K562 (cell line): ENCODE measurements around the gene ITGA11. TPM values are rescaled to one million over a fixed set of nuclear protein-coding genes. Genes with fewer than 3 reads are reported as not detected.

Source experiments
- ATAC-seq: fragments of 200-7000 bp; cut with Tn5 transposase; 3 replicates; pipeline ENCODE4 v1.9.1; 2020; ENCODE audit warnings: moderate library complexity
- BruUV-seq: library from RNA; stranded (reverse); fragments of 400-500 nt; replicated peaks from 2 replicates; lab custom pipeline; 2021; lab: Mats Ljungman, UMichigan
- CTCF ChIA-PET: fragments of 300-600 bp; formaldehyde crosslinking; extraction: SDS; loops from one replicate; lab custom pipeline; 2021; ENCODE audit warnings: low intra/inter-chr PET ratio; lab: Yijun Ruan, JAX
- POLR2A ChIA-PET: fragments of 300-600, 350-650 bp; sonication (Branson Sonifier 250); formaldehyde crosslinking; extraction: SDS; loops from one replicate; lab custom pipeline; 2021; ENCODE audit warnings: antibody characterized with exemption, inconsistent platforms; lab: Yijun Ruan, JAX
- DNase-seq, 4 experiments: peaks; one replicate each; pipeline versions ENCODE4 v3.0.0 to v3.0.0-alpha.2; 2011 to 2018; ENCODE audit warnings: low spot score in 3 of 4, mixed read lengths in 3 of 4; ENCODE audit errors: extremely low read depth in 1 of 4
- FAIRE-seq: peaks from 2 replicates; lab custom pipeline; 2011; peaks lifted over from hg19 to GRCh38; lab: Jason Lieb, UNC
- H2AFZ ChIP-seq: 2 replicates; pipeline ENCODE4 v1.6.0; 2011; ENCODE audit warnings: low read depth, low read length, control low read depth, inconsistent platforms
- H3K27ac ChIP-seq: fragments of 200-600 bp; 3 replicates; pipeline ENCODE4 v1.8.0; 2011; ENCODE audit warnings: low read depth, mild to moderate bottlenecking, control low read depth, inconsistent platforms, low read length, moderate library complexity, mixed read lengths; ENCODE audit errors: extremely low read depth
- H3K27me3 ChIP-seq, 2 experiments: fragments of 300-600 bp in 1 of 2; 2 replicates in 1 of 2; 3 replicates in 1 of 2; pipeline versions ENCODE4 v1.6.0 to v1.8.0; 2011; ENCODE audit warnings: inconsistent platforms in 2 of 2, low read length in 2 of 2, mild to moderate bottlenecking in 1 of 2, mixed read lengths in 1 of 2, moderate library complexity in 1 of 2; ENCODE audit not compliant: control insufficient read depth in 2 of 2, insufficient read depth in 2 of 2
- H3K36me3 ChIP-seq: fragments of 300-600 bp; 3 replicates; pipeline ENCODE4 v1.8.0; 2011; ENCODE audit warnings: mild to moderate bottlenecking, low read length, inconsistent platforms; ENCODE audit not compliant: control insufficient read depth, insufficient read depth
- H3K4me1 ChIP-seq, 2 experiments: fragments of 200-600 bp in 1 of 2; replicated peaks in 1 of 2; 2 replicates in 1 of 2; 3 replicates in 1 of 2; pipeline versions ENCODE4 v1.5.1 to v1.8.0; 2011; ENCODE audit warnings: inconsistent platforms in 2 of 2, low read length in 2 of 2, mild to moderate bottlenecking in 1 of 2, mixed read lengths in 1 of 2, moderate library complexity in 1 of 2; ENCODE audit not compliant: control insufficient read depth in 2 of 2, insufficient read depth in 2 of 2
- H3K4me2 ChIP-seq: 2 replicates; pipeline ENCODE4 v1.6.1; 2011; ENCODE audit warnings: low read length, control low read depth, inconsistent platforms, mixed read lengths; ENCODE audit not compliant: insufficient read depth
- H3K4me3 ChIP-seq: fragments of 200-600 bp; sonication (generic), shearing (Covaris generic); 2 replicates; pipeline ENCODE4 v1.5.1; 2016; ENCODE audit warnings: control low read depth, inconsistent platforms
- H3K79me2 ChIP-seq: fragments of 200-600 bp; 3 replicates; pipeline ENCODE4 v1.8.0; 2011; ENCODE audit warnings: low read length, inconsistent platforms; ENCODE audit not compliant: control insufficient read depth, insufficient read depth
- H3K9ac ChIP-seq, 2 experiments: 2 replicates each; pipeline versions ENCODE4 v1.6.0 to v1.6.1; 2011; ENCODE audit warnings: low read depth in 2 of 2, low read length in 2 of 2, control low read depth in 1 of 2, inconsistent platforms in 1 of 2, mild to moderate bottlenecking in 1 of 2, mixed read lengths in 1 of 2; ENCODE audit not compliant: insufficient read depth in 1 of 2
- H3K9me1 ChIP-seq: one replicate; pipeline ENCODE4 v1.6.0; 2011; ENCODE audit warnings: inconsistent platforms, mild to moderate bottlenecking, low read length, moderate library complexity; ENCODE audit not compliant: control insufficient read depth, insufficient read depth
- H3K9me3 ChIP-seq: replicated peaks from 2 replicates; pipeline ENCODE4 v1.5.1; 2011; ENCODE audit warnings: low read depth, low read length, inconsistent platforms; ENCODE audit not compliant: control insufficient read depth, insufficient read depth
- H4K20me1 ChIP-seq: replicated peaks from 2 replicates; pipeline ENCODE4 v1.6.1; 2011; ENCODE audit warnings: low read length, inconsistent platforms, mixed read lengths; ENCODE audit not compliant: control insufficient read depth, insufficient read depth
- ARHGAP35 ChIP-seq: fragments of 450-650 bp; IDR thresholded peaks from 2 replicates; pipeline ENCODE4 v1.6.1; 2018; ENCODE audit not compliant: partially characterized antibody
- FOXM1 ChIP-seq, 2 experiments: fragments of 450-650 bp in 1 of 2; sonication (generic) in 1 of 2; formaldehyde crosslinking in 1 of 2; IDR thresholded peaks; 2 replicates each; pipeline versions ENCODE4 v1.6.1 to v1.9.0; 2017 to 2022; ENCODE audit warnings: low read depth in 2 of 2, mild to moderate bottlenecking in 2 of 2, missing genetic modification reagents in 1 of 2, moderate library complexity in 1 of 2
- HEY1 ChIP-seq: fragments of 250-450 bp; sonication (Bioruptor Pico); IDR thresholded peaks from 2 replicates; pipeline ENCODE4 v1.5.0; 2020; ENCODE audit warnings: mild to moderate bottlenecking, moderate library complexity, borderline replicate concordance
- KDM1A ChIP-seq, 2 experiments: fragments of 450-650 bp; IDR thresholded peaks; 2 replicates each; pipeline ENCODE4 v1.6.1; 2016; ENCODE audit warnings: mild to moderate bottlenecking in 2 of 2
- MAZ ChIP-seq, 2 experiments: fragments of 450-650 bp in 1 of 2; sonication (generic) in 1 of 2; formaldehyde crosslinking; IDR thresholded peaks in 1 of 2; conservative IDR thresholded peaks in 1 of 2; 2 replicates each; pipeline versions ENCODE4 v1.4.0 to v1.5.0; 2020; ENCODE audit warnings: mild to moderate bottlenecking in 1 of 2, missing genetic modification reagents in 1 of 2
- NR2C1 ChIP-seq, 2 experiments: fragments of 450-650 bp; IDR thresholded peaks; 2 replicates each; pipeline ENCODE4 v1.6.1; 2017; ENCODE audit warnings: mild to moderate bottlenecking in 2 of 2, antibody characterized with exemption in 1 of 2, inconsistent platforms in 1 of 2, missing compliant biosample characterization in 1 of 2, missing genetic modification characterization in 1 of 2
- RBM25 ChIP-seq: fragments of 200-400 bp; formaldehyde crosslinking; IDR thresholded peaks from 2 replicates; pipeline ENCODE4 v1.6.1; 2018; ENCODE audit warnings: low read length, low read depth, moderate library complexity; ENCODE audit not compliant: severe bottlenecking
- SPI1 ChIP-seq: IDR thresholded peaks from 2 replicates; pipeline ENCODE4 v1.6.1; 2011; ENCODE audit warnings: low read depth, low read length, control low read depth, borderline replicate concordance
- SRSF3 ChIP-seq: fragments of 200-400 bp; formaldehyde crosslinking; IDR thresholded peaks from 2 replicates; pipeline ENCODE4 v1.6.1; 2016; ENCODE audit warnings: mild to moderate bottlenecking, low read length, moderate library complexity; ENCODE audit not compliant: insufficient read depth
- TOE1 ChIP-seq, 2 experiments: fragments of 450-650 bp in 1 of 2; sonication (generic) in 1 of 2; formaldehyde crosslinking in 1 of 2; IDR thresholded peaks; 2 replicates each; pipeline versions ENCODE4 v1.7.1 to v1.8.0; 2016 to 2022; ENCODE audit warnings: borderline replicate concordance in 2 of 2, mild to moderate bottlenecking in 2 of 2, antibody characterized with exemption in 1 of 2, inconsistent platforms in 1 of 2, low read depth in 1 of 2, missing genetic modification reagents in 1 of 2, moderate library complexity in 1 of 2
- ZBTB11 ChIP-seq, 3 experiments: fragments of 200-800 bp in 1 of 3; fragments of 250-450 bp in 1 of 3; fragments of 450-650 bp in 1 of 3; sonication (Bioruptor Pico) in 1 of 3; sonication (Bioruptor generic) in 1 of 3; formaldehyde crosslinking in 1 of 3; IDR thresholded peaks; 2 replicates each; pipeline versions ENCODE4 v1.6.1 to v1.8.0; 2016 to 2022; ENCODE audit warnings: mild to moderate bottlenecking in 2 of 3, missing genetic modification characterization in 2 of 3, missing compliant biosample characterization in 1 of 3, moderate library complexity in 1 of 3
- ZFP36 ChIP-seq: fragments of 150-350 bp; IDR thresholded peaks from 2 replicates; pipeline ENCODE4 v1.6.1; 2018; ENCODE audit warnings: low read length, low read depth; ENCODE audit not compliant: partially characterized antibody
- ZKSCAN1 ChIP-seq: fragments of 150-350 bp; IDR thresholded peaks from 2 replicates; pipeline ENCODE4 v1.6.1; 2016; ENCODE audit warnings: low read depth, low read length
- ZNF436 ChIP-seq: fragments of 250-450, 450-650 bp; sonication (Bioruptor Pico); formaldehyde crosslinking; IDR thresholded peaks from 2 replicates; pipeline ENCODE4 v1.7.0; 2020; ENCODE audit warnings: mild to moderate bottlenecking
- WGBS: fragments of 100-300 bp; shearing (Covaris generic); methylation state at CpG from one replicate; pipeline ENCODE4 v1.1.6; 2016; ENCODE audit warnings: low coverage, mixed read lengths; ENCODE audit not compliant: insufficient coverage; ENCODE audit errors: missing lambda C conversion rate; 5-methylcytosine and 5-hydroxymethylcytosine counted together
- in situ Hi-C: fragments of 300-500 bp; cut with MboI; formaldehyde crosslinking; loops from 4 replicates; pipeline ENCODE4 v1.15.0; 2018; ENCODE audit warnings: inconsistent platforms, mixed read lengths
- intact Hi-C: fragments of 100-400 bp; cut with micrococcal nuclease; formaldehyde crosslinking; loops from 2 replicates; pipeline ENCODE4 v1.14.2; 2022
- polyA plus RNA-seq, 8 experiments: library from polyadenylated mRNA; depleted of rRNA in 4 of 8; stranded (reverse) in 5 of 8; unstranded in 3 of 8; fragments of >200 nt; fragmentation: Nextera tagmentation in 2 of 8; fragmentation: Illumina TruSeq in 1 of 8; extraction: Ambion mirVana in 2 of 8; extraction: Trizol in 1 of 8; gene quantifications; 2 replicates each; pipeline versions ENCODE4 v1.2.1 to v1.2.3, GENCODE V29; 2011 to 2014; ENCODE audit warnings: inconsistent platforms in 1 of 8, missing spikeins in 1 of 8
- total RNA-seq, 7 experiments: library from RNA; depleted of rRNA in 6 of 7; stranded (reverse); fragments of >200 nt in 6 of 7; fragmentation: Illumina TruSeq in 2 of 7; extraction: Trizol in 2 of 7; gene quantifications; 2 replicates each; pipeline versions ENCODE4 v1.2.1 to v1.2.3, GENCODE V29; 2011 to 2021; ENCODE audit warnings: low replicate concordance in 1 of 7

ITGA11 gene
- total and polyA plus RNA-seq, 9 of the 15 experiments (the other 6 are each of a cell fraction or from before 2014, with no cell fraction given): 0.01 TPM; not detected in 8

GRCh38 chr15:68279779-68280753, 151.9 kb downstream of the ITGA11 start:
- ChIA-PET POLR2A (interaction anchor here (0.9 to 3.4 kb wide), 5 partner anchors 9 to 51 kb away, joined by 3 to 12 read pairs (median 3); no protein-coding TSS in a partner anchor), CTCF (no interaction called here)
- Histone ChIP-seq H3K79me2 (peaks cover 74% of the 10 kb centered on the region), H3K9ac (peak overlapping the region; percentile 28 to 87; a peak in 3 of 4 replicates), H2AFZ (no peak overlapping the region), H3K4me3 (peak overlapping the region; percentile 69), H3K4me1 (peaks cover 13 to 17% of the 10 kb centered on the region in 2 experiments; a peak in 4 of 5 replicates), H4K20me1 (peaks cover 11% of the 10 kb centered on the region; the same call in 1 of the 2 replicates), H3K9me1 (no peaks in the 10 kb centered on the region), H3K4me2 (peak overlapping the region; percentile 95), H3K9me3 (peaks cover 7% of the 10 kb centered on the region), H3K27ac (peak overlapping the region; percentile 25), H3K27me3 (no peaks in the 10 kb centered on the region), H3K36me3 (peaks cover 22% of the 10 kb centered on the region)
- in situ Hi-C loops (no loop called here), intact Hi-C loops (no loop called here)
- ATAC-seq (0 out of 3 replicates have a peak, but pooled peaks have one; percentile 2), FAIRE-seq (no peak), DNase-seq (peak in 1 of 4 experiments; percentile 25)
- no TSS peak for BruUV-seq
- WGBS: 3% methylated on average over 11 of the region's 11 CpGs
- no peak for TF ChIP-seq SRSF3
- TF ChIP-seq ARHGAP35: no peak
- peak; percentile 92 for TF ChIP-seq ZNF436 (CRISPR knock-in tag)
- peak in 1 of 2 experiments; percentile 24; a peak in 1 of 4 replicates for TF ChIP-seq MAZ (CRISPR knock-in tag; conservative IDR thresholded peaks at IDR 0.05 in 1 of 2, IDR thresholded peaks at IDR 0.05 in 1 of 2)
- peak; percentile 99 for TF ChIP-seq ZFP36
- TF ChIP-seq KDM1A (IDR thresholded peaks at IDR 0.05): peak; percentile 43 to 59; a peak in 3 of 4 replicates
- 0 out of 2 replicates have a peak, but pooled peaks have one; percentile 35 for TF ChIP-seq TOE1 (IDR thresholded peaks at IDR 0.05; ENCODE audit: borderline replicate concordance)
- TF ChIP-seq TOE1 (CRISPR knock-in tag; IDR thresholded peaks at IDR 0.05; ENCODE audit: borderline replicate concordance, low read depth): no peak
- TF ChIP-seq ZKSCAN1: peak; percentile 55
- TF ChIP-seq ZBTB11 (CRISPR knock-in tag; IDR thresholded peaks at IDR 0.05): peak in 1 of 3 experiments; percentile 42; a peak in 1 of 6 replicates
- TF ChIP-seq NR2C1 (IDR thresholded peaks at IDR 0.05): peak; percentile 27; the same call in 1 of the 2 replicates
- TF ChIP-seq NR2C1 (tag; IDR thresholded peaks at IDR 0.05): 0 out of 2 replicates have a peak, but pooled peaks have one; percentile 34
- 0 out of 2 replicates have a peak, but pooled peaks have one; percentile 24 for TF ChIP-seq SPI1
- TF ChIP-seq RBM25: peak; percentile 85
- TF ChIP-seq HEY1 (CRISPR knock-in tag): no peak
- peak; percentile 35; the same call in 1 of the 2 replicates for TF ChIP-seq FOXM1 (IDR thresholded peaks at IDR 0.05; ENCODE audit: low read depth)
- TF ChIP-seq FOXM1 (CRISPR knock-in tag; IDR thresholded peaks at IDR 0.05; ENCODE audit: low read depth): no peak
